CD14-positive monocyte (primary cell): ENCODE data around the gene UBXN11. TPM values are rescaled to one million over a fixed set of nuclear protein-coding genes. Genes with fewer than 3 reads are reported as not detected.
A peak's percentile ranks its signal among the peaks of the same experiment; 100 is the strongest.

Experiments
- DNase-seq, 3 donors: peaks; one replicate each; pipeline ENCODE4 v3.0.0-alpha.2; 2011 to 2022
- H2AFZ ChIP-seq: 2 replicates; pipeline ENCODE4 v1.6.0; 2012; ENCODE audit warnings: mild to moderate bottlenecking, low read depth, low read length, inconsistent platforms; ENCODE audit not compliant: insufficient read depth, poor library complexity, severe bottlenecking
- H3K27ac ChIP-seq, 2 donors: 1 replicate in 1 of 2; 2 replicates in 1 of 2; pipeline ENCODE4 v1.5.1; 2012 to 2013; ENCODE audit warnings: low read length in 2 of 2, control low read depth in 1 of 2, inconsistent platforms in 1 of 2, low read depth in 1 of 2, mild to moderate bottlenecking in 1 of 2
- H3K27me3 ChIP-seq, 2 donors: one replicate each; pipeline versions ENCODE4 v1.6.0 to v1.6.1; 2011 to 2013; ENCODE audit warnings: low read length in 2 of 2; ENCODE audit not compliant: control insufficient read depth in 2 of 2, insufficient read depth in 2 of 2
- H3K36me3 ChIP-seq, 2 donors: replicated peaks in 1 of 2; 1 replicate in 1 of 2; 2 replicates in 1 of 2; pipeline versions ENCODE4 v1.5.1 to v1.6.1; 2012 to 2013; ENCODE audit warnings: low read length in 2 of 2, control low read depth in 1 of 2, inconsistent platforms in 1 of 2, mild to moderate bottlenecking in 1 of 2; ENCODE audit not compliant: insufficient read depth in 2 of 2, control insufficient read depth in 1 of 2
- H3K4me1 ChIP-seq, 2 donors: 1 replicate in 1 of 2; 2 replicates in 1 of 2; pipeline versions ENCODE4 v1.5.1 to v1.6.1; 2012 to 2013; ENCODE audit warnings: low read length in 2 of 2, control low read depth in 1 of 2, inconsistent platforms in 1 of 2, mild to moderate bottlenecking in 1 of 2, moderate library complexity in 1 of 2; ENCODE audit not compliant: insufficient read depth in 2 of 2, control insufficient read depth in 1 of 2
- H3K4me2 ChIP-seq: replicated peaks from 2 replicates; pipeline ENCODE3; 2012; ENCODE audit warnings: low read length, moderate library complexity, mild to moderate bottlenecking; ENCODE audit not compliant: poor library complexity, severe bottlenecking; ENCODE audit errors: extremely low read depth
- H3K4me3 ChIP-seq, 3 experiments: fragments of 200-600 bp in 1 of 3; sonication (generic) in 1 of 3; replicated peaks in 1 of 3; 1 replicate in 2 of 3; 2 replicates in 1 of 3; pipeline ENCODE4 v1.5.1; 2011 to 2013; ENCODE audit warnings: low read length in 3 of 3, mild to moderate bottlenecking in 3 of 3, control low read depth in 2 of 3, low read depth in 2 of 3, inconsistent platforms in 1 of 3, moderate library complexity in 1 of 3
- H3K79me2 ChIP-seq: 2 replicates; pipeline ENCODE4 v1.6.0; 2012; ENCODE audit warnings: mild to moderate bottlenecking, control low read depth, inconsistent platforms, low read length, moderate library complexity; ENCODE audit not compliant: insufficient read depth
- H3K9ac ChIP-seq: 2 replicates; pipeline ENCODE4 v1.6.0; 2017; ENCODE audit warnings: low read length, mild to moderate bottlenecking; ENCODE audit not compliant: insufficient read depth, poor library complexity, severe bottlenecking
- H3K9me3 ChIP-seq, 2 donors: replicated peaks in 1 of 2; 1 replicate in 1 of 2; 2 replicates in 1 of 2; pipeline versions ENCODE4 v1.5.1 to v1.6.1; 2012 to 2013; ENCODE audit warnings: low read length in 2 of 2, control low read depth in 1 of 2; ENCODE audit not compliant: control insufficient read depth in 1 of 2, insufficient read depth in 1 of 2
- H4K20me1 ChIP-seq: 2 replicates; pipeline ENCODE4 v1.6.0; 2012; ENCODE audit warnings: mild to moderate bottlenecking, low read length, control low read depth, moderate library complexity; ENCODE audit not compliant: insufficient read depth
- H3K27ac Mint-ChIP-seq, 7 donors: one replicate each; pipeline ENCODE4 v1.8.0; 2020; ENCODE audit warnings: mild to moderate bottlenecking in 7 of 7, mixed read lengths in 7 of 7, moderate library complexity in 6 of 7, inconsistent platforms in 2 of 7
- H3K27me3 Mint-ChIP-seq, 3 donors: one replicate each; pipeline ENCODE4 v1.8.0; 2021 to 2022; ENCODE audit warnings: low read depth in 3 of 3, mild to moderate bottlenecking in 3 of 3, mixed read lengths in 3 of 3, moderate library complexity in 3 of 3, inconsistent platforms in 1 of 3
- H3K36me3 Mint-ChIP-seq, 2 donors: one replicate each; pipeline ENCODE4 v1.8.0; 2020; ENCODE audit warnings: mixed read lengths in 2 of 2, inconsistent platforms in 1 of 2, mild to moderate bottlenecking in 1 of 2
- H3K4me1 Mint-ChIP-seq: one replicate; pipeline ENCODE4 v1.8.0; 2020; ENCODE audit warnings: mild to moderate bottlenecking, mixed read lengths
- H3K4me3 Mint-ChIP-seq, 2 donors: one replicate each; pipeline ENCODE4 v1.8.0; 2020; ENCODE audit warnings: mild to moderate bottlenecking in 2 of 2, mixed read lengths in 2 of 2, moderate library complexity in 1 of 2
- H3K9me3 Mint-ChIP-seq, 7 donors: one replicate each; pipeline ENCODE4 v1.8.0; 2020 to 2022; ENCODE audit warnings: mixed read lengths in 7 of 7, mild to moderate bottlenecking in 6 of 7, moderate library complexity in 6 of 7, inconsistent platforms in 2 of 7
- WGBS: methylation state at CpG from one replicate; pipeline ENCODE4 v1.1.5; 2013; ENCODE audit warnings: missing lambda C conversion rate; ENCODE audit not compliant: insufficient coverage; 5-methylcytosine and 5-hydroxymethylcytosine counted together
- intact Hi-C, 2 donors: fragments of 100-400 bp; cut with micrococcal nuclease; formaldehyde crosslinking; loops; one replicate each; pipeline versions ENCODE4 v1.15.0 to v1.15.1; 2023
- polyA plus RNA-seq, 3 donors: library from polyadenylated mRNA; depleted of rRNA in 1 of 3; unstranded in 2 of 3; stranded (reverse) in 1 of 3; fragments of 300-500 nt in 2 of 3; fragments of >200 nt in 1 of 3; fragmentation: Illumina TruSeq in 2 of 3; gene quantifications; 1 replicate in 2 of 3; 2 replicates in 1 of 3; pipeline ENCODE4 v1.2.3, GENCODE V29; 2012 to 2021
- TF ChIP-seq, protein P1 (sequence below): fragments of 200-600 bp; IDR thresholded peaks from one replicate; pipeline ENCODE4 v1.8.0; 2022; ENCODE audit warnings: antibody characterized with exemption, mild to moderate bottlenecking

The UBXN11 gene
- polyA plus RNA-seq, 3 donors = 48.0 to 885 (median 52.1) TPM

DNA sequence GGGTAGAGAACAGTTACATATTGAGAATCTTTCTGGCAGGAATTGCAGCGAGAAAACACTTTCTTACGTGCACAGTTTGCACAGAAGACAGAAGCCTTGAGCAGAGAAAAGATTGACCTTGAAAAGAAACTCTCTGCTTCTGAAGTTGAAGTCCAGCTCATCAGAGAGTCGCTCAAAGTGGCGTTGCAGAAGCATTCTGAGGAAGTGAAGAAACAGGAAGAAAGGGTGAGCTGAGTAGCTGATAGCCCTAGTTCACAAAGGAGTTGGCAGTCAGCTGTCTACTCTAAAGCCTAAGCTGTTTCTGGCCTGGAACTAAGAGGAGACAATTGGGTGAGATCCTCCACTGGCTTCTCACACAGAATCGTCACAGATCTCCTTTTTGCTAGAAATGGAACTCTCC is 46.9 kb downstream of the UBXN11 start:
- Histone ChIP-seq H2AFZ (peak overlapping the region; percentile 62), H3K27ac (peak overlapping the region; percentile 56 to 90), H3K4me2 (peak overlapping the region; percentile 46), H3K4me3 (peak overlapping the region in 1 of 3 experiments; percentile 50), H3K27me3 (no peaks in the 10 kb centered on the region), H3K4me1 (peaks cover 29 to 31% of the 10 kb centered on the region in 2 donors), H3K9ac (no peak overlapping the region), H3K79me2 (peaks cover 28% of the 10 kb centered on the region), H4K20me1 (no peaks in the 10 kb centered on the region), H3K9me3 (no peaks in the 10 kb centered on the region), H3K36me3 (peaks cover 33 to 70% of the 10 kb centered on the region in 2 donors)
- Mint-ChIP-seq H3K9me3 (no peaks in the 10 kb centered on the region), H3K27ac (peak overlapping the region; percentile 78 to 92 (median 89)), H3K36me3 (peaks cover 60 to 78% of the 10 kb centered on the region in 2 donors), H3K4me1 (peaks cover 28% of the 10 kb centered on the region), H3K4me3 (peak overlapping the region; percentile 21 to 77), H3K27me3 (peaks cover 0 to under 1% (median 0%) of the 10 kb centered on the region in 3 donors)
- 18% methylated on average over 5 of the region's 5 CpGs for WGBS
- TF ChIP-seq, protein P1, sequence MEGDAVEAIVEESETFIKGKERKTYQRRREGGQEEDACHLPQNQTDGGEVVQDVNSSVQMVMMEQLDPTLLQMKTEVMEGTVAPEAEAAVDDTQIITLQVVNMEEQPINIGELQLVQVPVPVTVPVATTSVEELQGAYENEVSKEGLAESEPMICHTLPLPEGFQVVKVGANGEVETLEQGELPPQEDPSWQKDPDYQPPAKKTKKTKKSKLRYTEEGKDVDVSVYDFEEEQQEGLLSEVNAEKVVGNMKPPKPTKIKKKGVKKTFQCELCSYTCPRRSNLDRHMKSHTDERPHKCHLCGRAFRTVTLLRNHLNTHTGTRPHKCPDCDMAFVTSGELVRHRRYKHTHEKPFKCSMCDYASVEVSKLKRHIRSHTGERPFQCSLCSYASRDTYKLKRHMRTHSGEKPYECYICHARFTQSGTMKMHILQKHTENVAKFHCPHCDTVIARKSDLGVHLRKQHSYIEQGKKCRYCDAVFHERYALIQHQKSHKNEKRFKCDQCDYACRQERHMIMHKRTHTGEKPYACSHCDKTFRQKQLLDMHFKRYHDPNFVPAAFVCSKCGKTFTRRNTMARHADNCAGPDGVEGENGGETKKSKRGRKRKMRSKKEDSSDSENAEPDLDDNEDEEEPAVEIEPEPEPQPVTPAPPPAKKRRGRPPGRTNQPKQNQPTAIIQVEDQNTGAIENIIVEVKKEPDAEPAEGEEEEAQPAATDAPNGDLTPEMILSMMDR = no peak
- peak; percentile 75 to 85 (median 77) for DNase-seq
- intact Hi-C loops = no loop called here

DNA sequence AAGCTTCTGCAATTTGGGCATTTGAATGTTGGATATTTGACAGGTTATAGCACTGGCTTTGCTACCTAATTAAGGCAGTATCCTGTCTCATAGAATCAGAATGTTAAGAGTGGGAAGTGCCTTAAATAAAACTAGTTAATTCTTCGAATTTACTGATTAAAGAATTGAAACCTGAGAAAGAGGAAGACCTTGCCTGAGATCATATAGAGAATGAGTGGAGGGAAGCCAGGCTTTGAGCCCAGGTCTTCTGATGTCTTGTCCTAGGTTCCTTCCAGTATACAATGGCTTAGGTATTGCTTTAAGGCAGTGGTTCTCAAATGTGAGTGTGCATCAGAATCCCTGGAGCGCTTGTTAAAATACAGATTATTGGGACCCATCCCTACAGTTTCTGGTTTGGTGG is 47.4 kb downstream of the UBXN11 start:
- H3K27ac ChIP-seq = peak overlapping the region; percentile 14 to 90
- Mint-ChIP-seq H3K4me3 (no peak overlapping the region), H3K27me3 (no peaks in the 10 kb centered on the region), H3K4me1 (peaks cover 28% of the 10 kb centered on the region), H3K27ac (peak overlapping the region; percentile 78 to 92 (median 89)), H3K9me3 (no peaks in the 10 kb centered on the region), H3K36me3 (peaks cover 58 to 78% of the 10 kb centered on the region in 2 donors)
- 14% methylated on average over 1 of the region's 2 CpGs for WGBS
- peaks cover 33% of the 10 kb centered on the region for H3K79me2 ChIP-seq
- peaks cover 37 to 69% of the 10 kb centered on the region in 2 donors for H3K36me3 ChIP-seq
- H3K27me3 ChIP-seq = no peaks in the 10 kb centered on the region
- peak overlapping the region in 1 of 3 experiments; percentile 50 for H3K4me3 ChIP-seq
- H3K4me2 ChIP-seq = peak overlapping the region; percentile 46
- H3K4me1 ChIP-seq = peaks cover 29 to 31% of the 10 kb centered on the region in 2 donors
- no peak overlapping the region for H3K9ac ChIP-seq
- intact Hi-C loops = no loop called here
- TF ChIP-seq, protein P1 = no peak
- H4K20me1 ChIP-seq = no peaks in the 10 kb centered on the region
- DNase-seq = peak in 1 of 3 donors; percentile 14
- no peak overlapping the region for H2AFZ ChIP-seq
- no peaks in the 10 kb centered on the region for H3K9me3 ChIP-seq
